ENCODE results near the gene COL15A1. TPM values are rescaled to one million over a fixed set of nuclear protein-coding genes. Genes with fewer than 3 reads are reported as not detected.

Gene COL15A1
- total and polyA plus RNA-seq, 2 of the 8 experiments (the other 6 are each of a cell fraction or from before 2014, with no cell fraction given): 0.12 to 0.15 TPM

DNA sequence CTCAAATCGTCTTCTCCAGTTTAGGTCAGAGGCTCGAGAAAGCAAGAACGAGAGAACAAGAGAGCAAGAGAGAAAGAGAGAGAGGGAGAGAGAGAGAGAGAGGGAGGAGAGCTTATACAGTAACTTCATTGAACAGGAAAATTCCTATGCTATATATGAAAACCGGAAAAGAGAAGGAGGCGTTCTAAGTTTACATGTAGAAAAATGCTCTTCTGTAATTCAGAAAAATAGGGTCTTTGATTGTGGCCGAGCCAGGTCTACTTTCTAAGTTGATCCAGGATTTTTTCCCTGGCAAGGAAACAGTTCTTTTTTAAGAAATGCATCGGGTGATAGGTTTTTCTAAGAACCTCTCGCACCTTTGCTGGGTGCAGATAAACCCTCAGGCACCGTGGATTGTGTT, 29.5 kb downstream of the COL15A1 start (continued):
- no peak for TF ChIP-seq CHD7 (IDR thresholded peaks at IDR 0.05; ENCODE audit: insufficient replicate concordance, low read length)
- TF ChIP-seq EGR1 (IDR thresholded peaks at IDR 0.05; ENCODE audit: borderline replicate concordance, low read depth, low read length): no peak
- TF ChIP-seq, protein P1, sequence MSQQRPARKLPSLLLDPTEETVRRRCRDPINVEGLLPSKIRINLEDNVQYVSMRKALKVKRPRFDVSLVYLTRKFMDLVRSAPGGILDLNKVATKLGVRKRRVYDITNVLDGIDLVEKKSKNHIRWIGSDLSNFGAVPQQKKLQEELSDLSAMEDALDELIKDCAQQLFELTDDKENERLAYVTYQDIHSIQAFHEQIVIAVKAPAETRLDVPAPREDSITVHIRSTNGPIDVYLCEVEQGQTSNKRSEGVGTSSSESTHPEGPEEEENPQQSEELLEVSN (IDR thresholded peaks at IDR 0.05): no peak
- no peak for TF ChIP-seq KDM1A (IDR thresholded peaks at IDR 0.05; ENCODE audit: borderline replicate concordance, low read length)
- no peak for TF ChIP-seq TBP (IDR thresholded peaks at IDR 0.05; ENCODE audit: low read depth, low read length)
- TF ChIP-seq RAD21 (IDR thresholded peaks at IDR 0.05 in 1 of 2, conservative IDR thresholded peaks at IDR 0.05 in 1 of 2; ENCODE audit: low read depth in 2 of 2, low read length in 2 of 2): no peak
- no peak for TF ChIP-seq SUZ12 (IDR thresholded peaks at IDR 0.05; ENCODE audit: low read length)
- TF ChIP-seq KDM5A (IDR thresholded peaks at IDR 0.05; ENCODE audit: low read length): no peak
- no peak for TF ChIP-seq BACH1 (IDR thresholded peaks at IDR 0.05; ENCODE audit: low read length)

Data from H1 (cell line).